Eye (tissue), 1 donor: ENCODE measurements around the gene NPHP4.
"Not testable (repeated sequence)": the region's sequence is repeated elsewhere in the genome, so short reads cannot be mapped to it uniquely, and the experiment has no call there.

ENCODE experiments used
- DNase-seq: peaks from one replicate; pipeline ENCODE4 v3.0.0-alpha.2; 2015

The NPHP4 gene

DNA sequence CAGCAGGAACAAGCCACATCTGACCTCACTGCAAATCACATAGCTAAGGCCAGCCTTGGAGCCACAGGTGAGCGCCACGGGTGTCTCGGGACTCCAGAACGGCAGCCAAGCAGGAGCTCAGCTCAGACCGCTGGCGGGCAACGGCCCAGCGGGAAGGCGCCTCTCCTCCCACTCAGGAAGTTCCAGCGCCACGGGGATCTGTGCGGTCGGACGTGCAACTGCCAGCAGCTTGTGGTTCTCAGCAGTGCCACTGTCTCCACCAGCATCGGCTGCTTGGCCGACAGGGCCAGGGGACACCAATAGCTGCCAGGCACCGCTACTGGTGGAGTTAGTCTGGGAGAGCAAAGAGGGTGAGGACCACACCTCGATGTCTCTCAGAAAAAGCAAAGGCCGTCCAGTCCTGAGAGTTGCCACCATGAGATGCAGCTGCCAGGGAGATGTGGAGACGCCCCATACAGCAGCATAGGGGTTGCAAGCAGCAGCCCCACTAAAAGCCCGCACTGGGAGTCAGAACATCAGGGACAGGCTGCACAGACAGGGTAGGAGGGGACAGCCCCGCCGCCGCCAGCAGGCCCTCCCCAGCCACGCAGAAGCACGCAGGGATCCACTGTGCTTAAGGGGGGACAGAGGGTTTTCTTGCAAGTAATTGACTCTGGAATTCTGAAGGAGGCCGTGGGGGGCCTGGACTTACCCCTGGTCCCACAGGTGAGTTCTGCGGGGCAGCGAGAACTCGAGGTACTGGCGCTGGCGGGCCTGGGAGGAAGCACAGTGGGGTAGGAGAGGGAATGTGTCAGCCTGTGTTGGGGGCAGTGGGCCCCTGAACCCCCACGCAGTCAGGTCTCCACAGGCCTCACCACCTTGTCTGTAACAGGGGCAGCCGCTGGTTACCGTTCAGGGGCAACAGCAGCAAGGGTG is 83.5 kb downstream of the NPHP4 start:
- no peak for DNase-seq

DNA sequence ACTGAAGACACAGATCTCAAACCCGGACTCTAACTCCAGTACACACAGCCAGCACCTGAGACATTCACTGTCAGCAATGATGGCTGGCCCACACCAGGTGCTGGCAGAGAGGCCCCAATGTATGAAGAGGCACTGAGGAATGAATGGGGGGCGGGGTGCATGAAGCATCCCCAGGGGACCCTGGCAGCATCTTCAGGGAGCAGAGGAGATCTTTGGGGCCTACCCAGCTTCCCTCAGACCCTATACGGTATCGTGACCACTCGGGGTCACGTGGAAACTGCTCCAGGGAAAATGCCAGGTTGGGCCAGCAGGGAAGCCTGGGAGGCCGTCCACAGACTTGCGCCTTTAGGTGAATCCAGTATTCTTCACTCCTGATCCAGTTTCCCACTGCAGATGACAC is 84.3 kb downstream of the NPHP4 start:
- no peak for DNase-seq

DNA sequence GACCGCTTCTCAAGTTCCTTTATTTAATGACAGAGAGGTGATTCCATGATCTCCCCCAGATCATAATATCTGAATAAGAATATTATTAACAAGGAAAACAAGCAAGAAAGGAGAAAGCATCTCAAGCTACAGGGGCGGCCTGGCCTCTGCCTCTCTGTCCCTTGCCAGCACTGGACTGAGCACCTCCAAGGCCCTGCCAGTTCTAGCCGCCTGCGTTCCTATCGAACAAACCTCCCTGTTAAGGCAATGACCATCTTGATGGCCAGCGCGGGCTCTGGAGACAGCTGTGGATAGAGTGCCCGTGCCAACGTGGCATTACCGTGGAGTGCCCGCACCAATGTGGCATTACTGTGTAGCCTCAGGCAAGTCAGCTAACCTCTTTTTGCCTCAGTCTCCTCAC is 84.8 kb downstream of the NPHP4 start:
- DNase-seq, result no peak

DNA sequence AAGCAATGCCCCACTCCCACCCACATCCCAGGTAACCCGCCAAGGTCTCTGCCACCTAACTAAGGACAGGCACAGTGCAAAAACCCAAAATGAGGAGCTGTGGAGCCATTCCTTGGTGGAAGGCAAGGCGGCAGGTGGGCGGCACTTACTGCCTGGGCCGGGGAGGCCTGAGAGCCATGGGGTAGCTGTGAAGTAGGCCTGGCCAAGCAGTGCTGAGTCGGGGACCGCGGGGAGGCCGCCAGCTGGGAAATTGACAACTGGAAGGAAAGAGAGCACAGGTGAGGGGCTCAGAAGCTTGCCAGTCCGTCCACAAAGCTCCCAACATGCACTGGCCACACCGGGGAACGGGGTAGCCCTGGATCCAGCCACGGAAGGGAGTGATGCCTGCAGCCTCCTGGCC is 85.3 kb downstream of the NPHP4 start:
- DNase-seq, result no peak

DNA sequence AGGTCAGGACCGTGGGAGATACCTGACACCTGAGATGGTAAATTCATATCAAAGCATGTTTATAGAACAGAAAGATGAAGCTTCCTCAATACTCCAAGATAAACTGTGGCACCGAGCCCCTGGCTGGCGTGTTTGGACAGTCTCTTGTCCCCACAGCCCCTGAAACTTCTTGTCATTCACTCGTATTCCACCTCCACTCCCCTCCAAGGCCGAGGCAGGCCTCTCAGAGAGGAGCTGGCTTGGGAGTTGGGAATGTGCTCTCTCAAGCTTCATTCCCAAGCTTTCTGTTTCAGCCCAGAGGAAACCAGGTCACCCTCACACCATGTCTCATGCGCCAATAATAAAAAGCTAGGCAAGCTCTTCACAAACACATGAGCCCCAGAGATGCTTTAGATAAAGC is 86.1 kb downstream of the NPHP4 start:
- DNase-seq, result no peak

DNA sequence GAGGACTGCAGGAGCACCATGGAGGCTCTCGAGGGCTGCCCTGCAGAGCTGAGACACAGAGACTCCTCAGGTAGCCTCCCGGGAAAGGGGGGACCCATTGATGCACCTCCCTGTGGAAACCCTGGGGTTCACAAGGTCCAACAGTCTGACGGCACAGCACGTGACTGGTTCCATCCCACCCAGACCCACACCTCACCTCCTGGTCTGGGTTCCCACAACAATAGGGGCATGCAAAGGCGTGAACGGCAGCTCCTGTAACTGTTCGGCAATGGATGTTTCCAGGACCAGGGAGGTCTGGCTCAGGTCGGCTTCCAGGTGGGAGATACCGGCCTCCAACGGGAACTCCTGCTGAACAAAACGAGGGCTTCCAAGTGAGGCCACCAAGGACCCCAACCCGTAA is 86.8 kb downstream of the NPHP4 start:
- no peak for DNase-seq

DNA sequence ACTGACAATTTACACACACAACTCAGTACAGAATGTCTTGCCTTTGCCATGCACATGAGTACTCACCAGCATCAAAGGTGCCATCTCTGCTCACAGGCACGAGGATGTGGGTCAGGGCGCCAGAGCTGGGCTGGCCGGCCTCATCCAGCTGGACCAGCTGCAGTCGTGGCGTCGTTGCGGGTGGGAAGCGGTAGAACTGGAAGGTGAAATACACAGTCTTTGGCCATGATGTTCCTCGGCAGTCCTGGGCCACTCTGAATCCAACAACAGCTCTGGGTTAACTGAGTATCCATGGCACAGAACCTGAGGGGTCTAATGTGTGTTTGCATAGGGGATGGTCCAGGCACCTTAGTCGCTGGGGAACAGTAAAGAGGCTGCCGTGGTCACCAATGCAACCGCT is 87.7 kb downstream of the NPHP4 start:
- no peak for DNase-seq

DNA sequence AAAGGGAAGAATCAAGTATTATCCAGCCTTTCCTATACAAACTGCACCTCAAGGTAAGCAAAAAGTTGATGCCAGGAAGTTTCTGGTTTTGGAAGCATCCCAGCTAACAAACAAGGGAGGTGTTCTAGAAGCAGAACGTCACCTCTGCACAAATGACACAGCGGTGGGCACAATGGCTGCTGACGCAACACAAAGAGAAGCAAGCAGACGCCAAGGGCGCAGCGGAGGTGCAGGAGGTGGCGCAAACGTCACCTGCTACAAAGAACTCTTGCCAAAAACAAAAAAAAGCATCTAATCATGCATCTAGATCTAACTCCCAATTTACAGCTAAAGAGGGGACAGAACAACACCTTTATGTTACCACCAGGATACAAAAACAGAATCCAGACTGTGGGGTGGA is 88.5 kb downstream of the NPHP4 start:
- DNase-seq, result no peak

DNA sequence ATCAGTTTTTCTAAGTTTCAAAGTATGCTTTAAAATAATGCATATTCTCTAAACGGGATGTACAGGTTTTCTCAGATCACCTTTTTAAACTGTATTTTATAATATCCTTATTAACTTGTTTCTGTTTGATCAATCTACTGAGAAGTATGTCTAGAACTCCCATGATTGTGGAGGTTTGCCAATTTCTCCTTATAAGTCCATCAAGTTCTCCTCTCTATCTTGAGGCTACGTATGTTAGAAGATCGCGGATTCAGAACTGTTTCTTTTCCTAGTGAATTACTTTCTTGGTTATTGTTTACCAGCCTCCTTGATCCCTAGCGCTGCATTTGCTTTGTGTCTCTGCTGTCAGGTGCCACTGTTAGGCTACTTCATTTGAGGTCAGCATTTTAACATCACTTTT is 89.2 kb downstream of the NPHP4 start:
- DNase-seq, result no peak

DNA sequence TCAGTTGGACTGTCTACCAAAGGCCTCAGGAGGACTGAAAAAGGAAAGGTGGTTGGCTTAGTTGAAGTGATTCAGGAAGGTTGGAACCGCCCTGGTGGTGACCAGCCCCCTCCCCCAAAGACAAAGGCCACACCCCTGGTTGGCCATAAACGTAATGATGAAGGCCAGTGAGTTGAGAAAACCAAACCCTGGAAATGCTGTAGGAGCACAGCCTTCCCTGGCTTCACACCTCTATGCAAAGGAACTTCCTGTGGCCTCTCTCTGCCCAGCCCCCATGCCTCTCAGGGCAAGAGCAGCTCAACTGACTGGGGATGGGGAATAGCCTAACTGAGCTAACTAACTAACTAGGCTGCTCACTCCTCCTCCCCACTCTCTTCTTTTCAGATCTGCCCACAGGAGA is 90.4 kb downstream of the NPHP4 start:
- no peak for DNase-seq

DNA sequence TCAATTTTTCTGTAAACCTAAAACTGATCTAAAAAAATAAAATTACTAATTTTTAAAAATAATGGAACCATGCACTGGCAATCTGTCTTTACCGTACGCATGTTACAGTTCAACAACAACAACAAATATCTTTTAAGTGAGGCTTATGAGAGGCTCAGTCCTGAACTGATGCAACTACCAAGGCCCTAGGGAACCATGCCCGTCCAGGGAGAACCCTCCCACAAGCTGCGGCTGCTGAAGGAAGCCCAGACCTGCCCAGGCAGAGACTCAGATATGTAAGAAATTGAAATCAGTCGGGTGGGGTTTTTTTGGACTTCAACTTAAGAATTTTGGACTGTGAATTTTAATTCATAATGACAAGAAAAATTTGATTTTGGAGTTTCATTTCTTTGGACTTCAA is 91.1 kb downstream of the NPHP4 start:
- no peak for DNase-seq

DNA sequence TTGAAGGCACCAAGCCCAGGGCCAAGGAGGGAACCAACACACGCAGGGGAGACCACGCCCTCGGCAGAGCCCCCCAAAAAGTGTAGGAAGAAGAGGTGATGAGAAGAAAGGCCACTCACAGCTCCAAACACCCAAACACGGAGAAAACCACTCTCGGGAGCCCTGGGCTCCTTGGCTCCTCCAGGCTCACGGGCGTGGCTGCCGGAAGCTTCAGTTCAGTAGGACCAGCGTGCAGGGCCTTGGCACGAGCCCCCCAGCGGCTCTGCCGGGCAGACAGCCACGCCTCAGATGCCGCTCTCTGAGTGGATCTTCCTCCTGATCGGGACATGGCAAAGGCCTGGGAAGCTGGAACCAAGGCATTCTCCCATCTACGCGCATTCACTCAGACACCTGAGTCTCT is 94.0 kb downstream of the NPHP4 start:
- DNase-seq, result no peak

DNA sequence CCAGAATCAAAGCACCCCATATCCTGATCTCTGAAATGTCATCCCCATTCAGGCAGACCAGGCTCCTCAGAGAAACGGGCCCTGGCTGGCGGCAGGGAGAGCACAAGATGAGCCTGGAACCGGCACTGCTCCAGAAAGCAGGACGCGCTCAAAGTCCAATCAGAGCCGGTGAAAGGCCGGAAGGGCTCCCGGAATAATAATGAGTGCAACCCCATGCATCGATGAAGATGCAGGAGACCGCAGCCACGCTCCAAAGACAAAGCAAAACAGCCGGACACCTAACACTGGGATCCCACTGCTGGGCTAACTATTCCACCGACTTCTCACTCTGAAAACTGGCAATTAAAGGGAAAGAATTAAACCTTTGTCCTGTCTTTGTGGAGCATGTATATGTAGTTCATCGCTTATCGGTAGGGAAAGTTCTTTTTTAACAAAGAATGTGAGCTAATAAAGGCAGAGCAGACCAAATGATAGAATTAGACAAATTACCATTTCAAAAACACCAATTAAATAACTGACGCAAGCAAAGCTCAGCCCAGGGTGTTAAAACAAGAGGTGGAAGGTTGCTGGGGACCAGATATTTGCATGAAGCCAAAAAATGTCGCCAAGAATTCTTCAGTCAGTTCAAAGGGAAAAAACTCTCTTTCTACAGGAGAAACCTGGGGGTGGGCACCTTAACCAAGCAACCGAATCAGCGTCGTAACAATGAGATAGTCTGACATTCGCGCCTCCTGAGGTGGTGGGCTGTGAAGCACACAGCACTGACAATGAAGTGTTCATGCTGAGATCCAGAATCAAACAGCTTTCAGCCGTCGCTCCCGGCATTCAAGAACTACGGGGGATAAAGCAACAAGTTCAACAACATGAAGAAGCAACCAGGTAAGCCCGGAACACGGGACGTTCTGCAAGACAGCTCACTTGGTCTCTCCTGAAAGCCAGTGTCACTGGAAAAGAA is 95.2 kb downstream of the NPHP4 start:
- peak; percentile 63 for DNase-seq

DNA sequence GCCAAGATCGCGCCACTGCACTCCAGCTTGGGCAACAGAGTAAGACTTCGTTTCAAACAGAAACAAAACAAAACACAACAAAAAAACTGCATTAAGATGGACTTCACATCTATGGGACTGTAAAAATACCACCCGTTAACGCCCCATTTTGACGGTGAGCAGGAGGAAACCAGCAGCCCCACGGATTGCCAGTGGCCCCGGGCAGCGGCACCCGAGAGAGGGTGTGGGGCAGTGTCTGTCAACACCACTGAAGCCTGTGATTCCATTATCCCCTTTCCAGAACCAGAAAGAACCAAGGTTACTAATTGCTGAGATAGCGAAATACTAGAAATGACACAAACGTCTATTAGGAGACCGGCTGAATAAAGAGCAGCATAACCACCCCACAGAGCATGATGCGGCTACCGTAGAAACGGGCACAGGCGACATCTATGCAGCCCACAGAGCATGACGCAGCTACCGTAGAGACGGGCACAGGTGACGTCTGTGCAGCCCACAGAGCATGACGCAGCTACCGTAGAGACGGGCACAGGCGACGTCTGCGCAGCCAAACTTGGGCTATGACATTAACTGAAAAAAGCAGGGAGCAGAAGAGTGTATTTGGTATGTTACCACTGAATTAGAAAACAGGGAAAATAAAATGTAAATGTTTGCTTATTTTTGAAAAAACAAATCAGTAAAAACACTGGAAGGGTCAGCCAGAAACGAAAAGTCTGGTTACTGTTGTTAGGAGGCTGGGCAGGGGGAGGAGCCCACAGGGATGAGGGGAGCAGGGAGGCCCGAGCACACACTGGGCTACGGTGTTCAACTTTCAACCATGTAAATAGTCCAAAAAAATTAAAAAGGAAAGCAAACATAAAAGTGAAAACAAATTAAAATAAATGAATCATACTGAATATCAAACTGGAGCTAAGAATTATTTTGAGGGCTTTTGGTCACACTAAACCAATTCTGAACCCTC is 96.5 kb downstream of the NPHP4 start:
- no peak for DNase-seq

DNA sequence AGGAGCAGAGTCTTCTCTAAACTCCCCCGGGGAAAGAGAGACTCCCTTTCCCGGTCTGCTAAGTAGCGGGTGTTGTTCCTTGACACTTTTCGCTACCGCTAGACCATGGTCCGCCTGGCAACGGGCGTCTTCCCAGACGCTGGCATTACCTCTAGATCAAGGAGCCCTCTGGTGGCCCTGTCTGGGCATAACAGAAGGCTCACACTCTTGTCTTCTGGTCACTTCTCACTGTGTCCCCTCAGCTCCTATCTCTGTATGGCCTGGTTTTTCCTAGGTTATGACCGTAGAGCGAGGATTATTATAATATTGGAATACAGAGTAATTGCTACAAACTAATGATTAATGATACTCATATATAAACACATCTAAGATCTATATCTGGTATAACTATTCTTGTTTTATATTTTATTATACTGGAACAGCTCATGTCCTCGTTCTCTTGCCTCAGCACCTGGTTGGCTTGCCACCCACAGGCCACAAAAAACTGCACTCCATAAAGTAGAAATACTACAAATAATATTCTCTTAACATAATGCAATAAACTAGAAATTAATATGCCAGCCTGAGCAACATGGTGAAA is 98.4 kb downstream of the NPHP4 start:
- not testable (repeated sequence) for DNase-seq

DNA sequence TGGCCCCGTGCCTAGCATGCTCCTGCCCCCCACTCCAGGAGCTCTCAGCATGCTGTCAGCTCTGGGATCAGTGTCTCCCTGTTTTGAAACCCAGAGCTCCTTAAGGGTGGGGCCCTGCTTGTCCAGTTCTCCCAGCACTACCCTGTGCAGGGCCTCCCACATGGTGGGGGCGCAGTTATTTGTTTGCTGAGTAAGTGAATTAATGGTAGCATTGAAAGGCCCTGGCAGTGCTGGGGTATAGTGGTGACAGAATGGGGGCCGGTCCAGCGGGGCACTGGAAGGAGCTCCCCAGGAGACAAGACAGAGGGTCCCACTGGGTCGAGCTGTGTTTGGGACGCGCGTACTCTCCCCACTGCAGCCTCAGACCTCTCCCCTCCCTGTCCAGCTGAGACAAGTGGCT is 99.9 kb downstream of the NPHP4 start:
- no peak for DNase-seq

DNA sequence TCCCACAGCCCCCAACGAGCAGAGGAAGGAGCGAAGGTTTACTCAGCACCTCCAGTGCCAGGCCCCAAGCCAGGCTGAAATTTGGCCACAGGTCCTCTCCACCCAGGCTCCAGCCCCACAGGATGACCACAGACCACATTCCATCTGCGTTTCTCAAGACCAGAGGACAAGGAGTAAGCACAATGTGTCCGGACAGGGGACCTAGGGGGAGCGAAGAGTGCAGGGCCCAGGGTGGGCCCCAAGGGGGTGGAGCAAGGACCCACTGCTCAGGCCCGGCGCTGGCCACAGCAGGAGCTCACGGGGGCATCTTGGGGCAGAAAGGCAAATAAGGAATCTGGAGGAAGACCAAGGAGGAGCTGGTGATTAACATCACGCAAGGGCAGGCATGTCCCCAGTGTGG is 100.5 kb downstream of the NPHP4 start:
- DNase-seq, result no peak

DNA sequence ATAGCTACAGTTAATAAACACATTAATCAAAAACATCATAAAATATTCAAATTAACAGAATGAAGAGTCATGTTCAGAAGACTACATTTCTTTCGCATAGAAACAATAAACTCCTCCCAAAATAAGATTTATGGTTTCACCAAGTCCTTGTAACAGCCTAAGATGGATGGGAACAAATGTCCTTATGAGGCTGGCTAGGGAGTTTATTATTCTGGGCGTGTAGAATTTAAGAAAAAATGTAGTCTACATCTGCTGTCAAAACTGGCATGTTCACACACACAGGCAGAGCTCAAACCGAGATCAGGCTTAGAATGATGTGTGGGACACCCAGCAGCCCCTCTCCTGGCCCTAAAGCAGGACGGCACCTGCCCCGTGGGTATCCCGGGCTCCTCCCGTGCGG is 101.1 kb downstream of the NPHP4 start:
- no peak for DNase-seq

DNA sequence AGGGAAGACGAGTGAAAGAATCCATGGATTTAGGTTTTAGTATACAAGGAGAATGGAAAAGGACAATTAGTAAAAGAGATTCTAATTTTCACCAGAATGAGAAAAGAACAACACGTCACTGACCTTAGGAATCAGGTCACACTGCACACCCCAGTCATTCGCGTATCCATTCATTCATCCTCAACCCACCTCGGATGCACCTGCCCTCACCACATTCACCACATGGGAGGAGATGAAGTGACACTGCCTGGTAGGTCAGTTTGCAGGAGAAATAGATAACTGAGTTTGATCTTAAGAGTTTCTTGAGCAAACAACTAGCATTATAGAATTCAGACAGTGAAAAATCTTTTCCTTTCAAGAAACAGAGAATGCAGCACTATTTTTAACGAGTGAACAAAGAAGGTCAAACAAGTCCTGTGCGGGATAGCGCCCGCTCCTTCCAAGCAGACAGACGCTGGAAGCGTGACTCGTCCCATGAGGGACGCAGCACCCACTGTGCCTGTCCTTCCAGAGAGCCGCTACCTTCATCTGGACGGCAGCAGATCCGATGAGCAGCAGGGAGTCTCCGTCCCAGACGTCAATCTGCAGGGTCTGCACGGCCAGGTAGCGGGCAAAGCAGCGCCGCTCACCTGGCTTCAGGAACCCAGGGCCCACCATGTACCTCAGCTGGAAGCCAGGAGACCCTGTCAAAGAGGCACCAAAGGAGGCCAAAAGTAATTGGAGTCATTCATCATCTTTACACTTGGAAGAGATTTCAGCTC is 101.7 kb downstream of the NPHP4 start:
- DNase-seq, result no peak

DNA sequence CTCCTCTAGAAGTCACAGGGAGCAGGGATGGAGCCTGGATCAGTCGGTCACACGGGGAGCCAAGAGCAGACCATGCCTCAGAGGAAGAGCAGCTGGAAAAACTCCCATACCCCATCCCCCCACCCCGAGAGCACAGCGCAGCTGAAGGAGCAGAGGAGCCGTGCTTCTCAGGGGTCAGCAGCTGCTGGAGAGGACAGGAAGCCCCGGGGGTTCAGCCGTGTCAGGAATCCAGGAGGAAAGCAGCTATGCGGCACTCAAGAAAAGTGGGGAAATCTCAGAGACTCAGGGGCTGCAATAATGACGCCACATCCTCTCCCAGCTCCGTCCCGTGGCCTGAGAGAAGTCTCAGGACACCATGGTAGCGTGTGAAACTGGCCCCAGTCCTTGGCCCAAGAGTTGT is 102.3 kb downstream of the NPHP4 start:
- DNase-seq, result peak; percentile 85

DNA sequence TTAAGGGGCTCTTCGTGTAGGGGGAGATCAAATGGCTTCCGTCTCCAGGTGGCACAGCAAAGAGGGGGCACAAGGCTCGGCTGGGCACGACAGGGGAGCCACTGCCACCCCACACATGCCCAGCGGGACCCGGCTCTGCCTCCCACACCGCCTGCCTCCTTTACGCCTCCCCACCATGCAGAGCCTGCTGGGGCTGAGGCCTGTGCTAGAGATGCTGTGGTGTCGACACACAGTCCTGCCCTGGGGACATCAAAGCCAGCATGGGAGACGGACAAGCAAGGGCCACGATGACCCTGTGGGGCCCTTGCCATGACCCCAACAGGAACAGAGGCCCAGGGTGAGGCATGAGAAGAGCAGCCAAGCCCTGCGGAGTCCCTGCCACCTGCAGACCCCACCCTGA is 102.8 kb downstream of the NPHP4 start:
- DNase-seq, result no peak
